A549 treated with AZD9567 at 1 μM for 4 hours (cell line): Measurements from ENCODE around the gene ATP8B4. TPM values are rescaled to one million over a fixed set of nuclear protein-coding genes. Genes with fewer than 3 reads are reported as not detected.

ENCODE experiments used
- total RNA-seq: library from RNA; stranded (reverse); fragments of 200-300 nt; extraction: Qiagen RNA extraction; gene quantifications from 5 replicates; pipeline ENCODE4 v1.2.3, GENCODE V29; 2022; ENCODE audit not compliant: insufficient read depth

Gene ATP8B4, protein sequence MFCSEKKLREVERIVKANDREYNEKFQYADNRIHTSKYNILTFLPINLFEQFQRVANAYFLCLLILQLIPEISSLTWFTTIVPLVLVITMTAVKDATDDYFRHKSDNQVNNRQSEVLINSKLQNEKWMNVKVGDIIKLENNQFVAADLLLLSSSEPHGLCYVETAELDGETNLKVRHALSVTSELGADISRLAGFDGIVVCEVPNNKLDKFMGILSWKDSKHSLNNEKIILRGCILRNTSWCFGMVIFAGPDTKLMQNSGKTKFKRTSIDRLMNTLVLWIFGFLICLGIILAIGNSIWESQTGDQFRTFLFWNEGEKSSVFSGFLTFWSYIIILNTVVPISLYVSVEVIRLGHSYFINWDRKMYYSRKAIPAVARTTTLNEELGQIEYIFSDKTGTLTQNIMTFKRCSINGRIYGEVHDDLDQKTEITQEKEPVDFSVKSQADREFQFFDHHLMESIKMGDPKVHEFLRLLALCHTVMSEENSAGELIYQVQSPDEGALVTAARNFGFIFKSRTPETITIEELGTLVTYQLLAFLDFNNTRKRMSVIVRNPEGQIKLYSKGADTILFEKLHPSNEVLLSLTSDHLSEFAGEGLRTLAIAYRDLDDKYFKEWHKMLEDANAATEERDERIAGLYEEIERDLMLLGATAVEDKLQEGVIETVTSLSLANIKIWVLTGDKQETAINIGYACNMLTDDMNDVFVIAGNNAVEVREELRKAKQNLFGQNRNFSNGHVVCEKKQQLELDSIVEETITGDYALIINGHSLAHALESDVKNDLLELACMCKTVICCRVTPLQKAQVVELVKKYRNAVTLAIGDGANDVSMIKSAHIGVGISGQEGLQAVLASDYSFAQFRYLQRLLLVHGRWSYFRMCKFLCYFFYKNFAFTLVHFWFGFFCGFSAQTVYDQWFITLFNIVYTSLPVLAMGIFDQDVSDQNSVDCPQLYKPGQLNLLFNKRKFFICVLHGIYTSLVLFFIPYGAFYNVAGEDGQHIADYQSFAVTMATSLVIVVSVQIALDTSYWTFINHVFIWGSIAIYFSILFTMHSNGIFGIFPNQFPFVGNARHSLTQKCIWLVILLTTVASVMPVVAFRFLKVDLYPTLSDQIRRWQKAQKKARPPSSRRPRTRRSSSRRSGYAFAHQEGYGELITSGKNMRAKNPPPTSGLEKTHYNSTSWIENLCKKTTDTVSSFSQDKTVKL
- total RNA-seq, result 0.60 to 1.2 TPM (median 0.75 TPM) in 5 replicates

DNA sequence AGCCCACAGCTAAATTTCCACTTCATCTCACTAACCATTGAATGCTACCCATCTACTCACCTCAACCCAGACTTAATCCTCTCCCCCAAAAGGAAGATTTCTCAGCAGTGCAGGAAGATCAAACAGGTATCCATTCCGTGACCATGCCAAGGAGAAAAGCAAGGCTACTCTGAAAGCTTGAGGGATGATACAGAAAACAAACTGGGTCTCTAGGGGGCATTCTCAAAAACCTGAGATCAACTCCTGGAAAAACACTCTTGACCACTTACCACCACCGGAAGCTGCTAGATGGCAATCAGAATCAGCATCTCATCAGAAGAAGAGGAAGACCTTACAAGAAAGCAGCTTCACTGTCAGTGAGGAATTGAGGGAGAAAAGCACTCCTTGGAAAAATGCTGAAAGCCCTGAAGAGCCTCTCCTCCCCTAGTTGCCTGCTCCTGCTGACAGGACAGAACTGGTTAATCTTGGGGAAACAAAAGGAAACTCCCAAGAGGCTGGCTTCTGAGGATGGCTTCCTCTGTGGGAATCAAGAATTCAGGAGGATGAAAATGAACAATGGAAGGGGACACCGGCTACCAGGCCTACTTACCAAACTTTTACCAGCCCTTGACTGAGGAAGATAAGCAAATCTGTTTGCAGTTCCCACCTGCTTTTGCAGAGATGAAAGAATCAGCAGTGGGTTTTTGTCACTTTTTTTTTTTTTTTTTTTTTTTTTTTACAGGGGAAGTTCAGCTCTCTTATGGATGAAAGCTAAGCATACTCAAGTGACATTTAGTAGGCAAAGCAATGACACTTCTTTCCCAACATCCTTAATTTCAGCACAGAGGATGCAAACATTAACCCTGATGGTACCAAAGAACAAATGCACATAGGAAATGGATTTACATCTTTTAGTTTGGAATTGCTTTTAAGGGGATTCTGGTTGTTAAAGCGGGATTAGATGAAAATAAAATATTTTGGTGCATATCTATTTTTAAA is at the start of gene ATP8B4:
ATP8B4 (minus strand) TSS at position 171 of the 978 bp plus-strand sequence. CDS start 12,267 bp downstream, outside the sequence.

Other genes with a start within 250 kb of the ATP8B4 start
- 26.7 to 35.3 TPM (median 31.1 TPM) in 5 replicates for gene SLC27A2, start 63.0 kb upstream of the ATP8B4 start, total RNA-seq
- gene HDC, start 146.5 kb upstream of the ATP8B4 start, total RNA-seq, result 0.06 to 0.10 TPM (median 0.09 TPM) in 3 of 5 replicates, not detected in the others
- gene GABPB1, start 236.0 kb upstream of the ATP8B4 start, total RNA-seq, result 25.5 to 36.0 TPM (median 29.1 TPM) in 5 replicates